C4-2B (cell line): ENCODE data around the gene SRRM4.

Source experiments
- CTCF ChIP-seq: fragments of 450-650 bp; conservative IDR thresholded peaks from 2 replicates; pipeline ENCODE4 v1.5.1; 2017; ENCODE audit warnings: mild to moderate bottlenecking
- ZFX ChIP-seq: fragments of 450-650 bp; IDR thresholded peaks from 2 replicates; pipeline ENCODE4 v1.6.1; 2017

GRCh38 chr12:118972982-118973381, 8.4 kb upstream of the SRRM4 start:
- TF ChIP-seq CTCF (no peak), ZFX (no peak)
